Renal cortical epithelial cell (primary cell): ENCODE measurements around the gene SLIT2. TPM values are rescaled to one million over a fixed set of nuclear protein-coding genes. Genes with fewer than 3 reads are reported as not detected.

ENCODE experiments used
- DNase-seq: peaks from one replicate; pipeline ENCODE4 v3.0.0-alpha.2; 2011; ENCODE audit warnings: low read depth
- total RNA-seq: library from RNA; depleted of rRNA; stranded (reverse); fragments of >200 nt; gene quantifications from 2 replicates; pipeline ENCODE4 v1.2.3, GENCODE V29; 2014

SLIT2 gene
- total RNA-seq, 1 donor from 2014 or later, result 4.1 TPM

GRCh38 chr4:20301161-20301560 lies 49.5 kb downstream of the SLIT2 start:
- DNase-seq, result no peak
